Measurements from ENCODE around the gene CEP152.
A peak's percentile ranks its signal among the peaks of the same experiment; 100 is the strongest.

CEP152 gene

DNA sequence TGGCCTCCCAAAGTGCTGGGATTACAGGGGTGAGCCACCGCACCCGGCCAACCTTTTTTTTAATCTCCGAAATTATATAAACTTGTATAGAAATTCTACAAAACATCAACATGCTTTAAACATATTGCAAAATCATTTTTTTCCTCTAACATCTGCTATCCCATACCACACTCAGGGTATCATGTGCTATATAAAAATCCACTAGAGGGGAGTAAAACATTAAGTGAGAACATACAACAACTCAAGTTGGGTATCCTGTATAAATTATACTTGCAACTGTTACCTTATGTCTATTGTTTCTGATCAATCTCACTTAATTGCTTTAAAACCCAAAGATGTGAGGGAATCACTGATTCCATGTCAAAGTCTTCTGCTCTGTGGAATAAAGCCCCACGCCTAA lies 93.4 kb downstream of the CEP152 start:
- no peak for TF ChIP-seq YY1 (IDR thresholded peaks at IDR 0.05; ENCODE audit: low read depth)

DNA sequence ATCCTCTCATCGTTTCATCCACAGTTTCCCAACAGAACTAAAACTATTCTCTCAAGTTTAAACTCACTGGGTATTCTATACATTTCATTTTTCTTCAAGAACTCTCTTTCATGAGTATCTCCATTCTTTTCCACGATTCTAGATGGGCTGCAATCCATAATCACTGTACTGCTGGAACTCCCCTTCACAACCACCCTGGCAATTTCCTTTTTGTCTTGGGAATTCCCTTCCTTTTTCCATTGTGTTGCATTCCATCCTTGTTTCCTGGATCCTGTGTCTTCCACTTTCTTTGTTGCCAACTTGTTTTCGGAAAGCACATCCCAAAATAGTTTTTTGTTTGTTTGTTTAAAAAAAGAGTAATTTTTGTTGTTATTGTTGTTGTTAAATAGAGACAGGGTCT lies 98.3 kb downstream of the CEP152 start:
- TF ChIP-seq ZBTB7A (IDR thresholded peaks at IDR 0.05; ENCODE audit: low read depth), result no peak
- no peak for TF ChIP-seq TAF1 (IDR thresholded peaks at IDR 0.05; ENCODE audit: low read depth)
- no peak for TF ChIP-seq EP300 (IDR thresholded peaks at IDR 0.05; ENCODE audit: borderline replicate concordance)
- TF ChIP-seq, protein P1, sequence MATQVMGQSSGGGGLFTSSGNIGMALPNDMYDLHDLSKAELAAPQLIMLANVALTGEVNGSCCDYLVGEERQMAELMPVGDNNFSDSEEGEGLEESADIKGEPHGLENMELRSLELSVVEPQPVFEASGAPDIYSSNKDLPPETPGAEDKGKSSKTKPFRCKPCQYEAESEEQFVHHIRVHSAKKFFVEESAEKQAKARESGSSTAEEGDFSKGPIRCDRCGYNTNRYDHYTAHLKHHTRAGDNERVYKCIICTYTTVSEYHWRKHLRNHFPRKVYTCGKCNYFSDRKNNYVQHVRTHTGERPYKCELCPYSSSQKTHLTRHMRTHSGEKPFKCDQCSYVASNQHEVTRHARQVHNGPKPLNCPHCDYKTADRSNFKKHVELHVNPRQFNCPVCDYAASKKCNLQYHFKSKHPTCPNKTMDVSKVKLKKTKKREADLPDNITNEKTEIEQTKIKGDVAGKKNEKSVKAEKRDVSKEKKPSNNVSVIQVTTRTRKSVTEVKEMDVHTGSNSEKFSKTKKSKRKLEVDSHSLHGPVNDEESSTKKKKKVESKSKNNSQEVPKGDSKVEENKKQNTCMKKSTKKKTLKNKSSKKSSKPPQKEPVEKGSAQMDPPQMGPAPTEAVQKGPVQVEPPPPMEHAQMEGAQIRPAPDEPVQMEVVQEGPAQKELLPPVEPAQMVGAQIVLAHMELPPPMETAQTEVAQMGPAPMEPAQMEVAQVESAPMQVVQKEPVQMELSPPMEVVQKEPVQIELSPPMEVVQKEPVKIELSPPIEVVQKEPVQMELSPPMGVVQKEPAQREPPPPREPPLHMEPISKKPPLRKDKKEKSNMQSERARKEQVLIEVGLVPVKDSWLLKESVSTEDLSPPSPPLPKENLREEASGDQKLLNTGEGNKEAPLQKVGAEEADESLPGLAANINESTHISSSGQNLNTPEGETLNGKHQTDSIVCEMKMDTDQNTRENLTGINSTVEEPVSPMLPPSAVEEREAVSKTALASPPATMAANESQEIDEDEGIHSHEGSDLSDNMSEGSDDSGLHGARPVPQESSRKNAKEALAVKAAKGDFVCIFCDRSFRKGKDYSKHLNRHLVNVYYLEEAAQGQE (IDR thresholded peaks at IDR 0.05; ENCODE audit: low read depth), result no peak
- no peak for TF ChIP-seq EGR1 (IDR thresholded peaks at IDR 0.05)
- no peak for TF ChIP-seq YY1 (IDR thresholded peaks at IDR 0.05; ENCODE audit: low read depth)
- no peak for TF ChIP-seq TEAD4 (IDR thresholded peaks at IDR 0.05)

DNA sequence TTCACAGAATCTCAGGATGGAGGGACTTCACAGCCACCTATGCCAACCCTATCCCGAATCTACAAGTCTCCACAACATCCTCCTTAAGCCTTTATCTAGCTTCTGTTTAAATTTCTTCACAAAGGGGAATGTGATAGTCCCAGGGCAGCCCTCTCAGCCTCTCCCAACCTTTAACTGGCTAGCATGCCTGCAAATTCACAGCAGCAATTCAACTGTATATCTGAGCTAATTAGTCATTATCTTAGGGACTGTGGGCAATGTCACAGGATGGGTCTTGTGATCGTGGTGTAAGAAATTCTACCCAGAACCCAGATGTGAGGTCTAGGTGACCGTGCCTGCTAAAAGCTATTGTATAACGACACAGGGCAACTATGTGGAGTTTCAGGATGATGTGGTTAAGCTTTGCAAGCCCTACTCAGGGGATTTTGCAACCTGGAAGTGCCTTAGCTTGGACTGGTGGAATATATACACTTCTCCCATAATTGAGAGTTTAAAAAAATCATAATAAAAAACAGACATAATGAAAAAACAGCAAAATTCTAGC lies 99.8 kb downstream of the CEP152 start:
- TF ChIP-seq, protein P2, sequence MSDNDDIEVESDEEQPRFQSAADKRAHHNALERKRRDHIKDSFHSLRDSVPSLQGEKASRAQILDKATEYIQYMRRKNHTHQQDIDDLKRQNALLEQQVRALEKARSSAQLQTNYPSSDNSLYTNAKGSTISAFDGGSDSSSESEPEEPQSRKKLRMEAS (IDR thresholded peaks at IDR 0.05), result no peak
- TF ChIP-seq FOXM1 (IDR thresholded peaks at IDR 0.05; ENCODE audit: borderline replicate concordance, low read depth) (no peak), YY1 (IDR thresholded peaks at IDR 0.05; ENCODE audit: low read depth) (no peak), NFIC (IDR thresholded peaks at IDR 0.05) (no peak), TCF12 (IDR thresholded peaks at IDR 0.05; ENCODE audit: low read depth) (no peak)

DNA sequence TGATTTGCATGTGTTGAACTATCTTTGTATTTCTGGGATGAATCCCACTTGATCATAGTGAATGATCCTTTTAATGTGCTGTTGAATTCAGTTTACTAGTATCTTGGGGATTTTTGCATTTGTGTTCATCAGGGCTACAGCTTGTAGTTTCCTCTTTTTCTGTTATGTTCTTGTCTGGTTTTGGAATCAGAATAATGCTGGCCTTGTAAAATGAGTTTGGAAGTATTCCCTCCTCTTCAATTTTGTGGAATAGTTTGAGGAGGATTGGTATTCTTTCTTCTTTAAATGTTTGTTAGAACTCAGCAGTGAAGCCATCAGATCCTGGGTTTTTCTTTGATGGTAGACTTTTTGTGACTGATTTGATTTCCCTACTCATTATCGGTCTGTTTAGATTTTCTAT lies 102.2 kb downstream of the CEP152 start:
- TF ChIP-seq, protein P1 (IDR thresholded peaks at IDR 0.05; ENCODE audit: low read depth), result no peak
- TF ChIP-seq CREB1 (IDR thresholded peaks at IDR 0.05; ENCODE audit: low read depth), result no peak
- TF ChIP-seq ZBTB7A (IDR thresholded peaks at IDR 0.05; ENCODE audit: low read depth), result no peak

DNA sequence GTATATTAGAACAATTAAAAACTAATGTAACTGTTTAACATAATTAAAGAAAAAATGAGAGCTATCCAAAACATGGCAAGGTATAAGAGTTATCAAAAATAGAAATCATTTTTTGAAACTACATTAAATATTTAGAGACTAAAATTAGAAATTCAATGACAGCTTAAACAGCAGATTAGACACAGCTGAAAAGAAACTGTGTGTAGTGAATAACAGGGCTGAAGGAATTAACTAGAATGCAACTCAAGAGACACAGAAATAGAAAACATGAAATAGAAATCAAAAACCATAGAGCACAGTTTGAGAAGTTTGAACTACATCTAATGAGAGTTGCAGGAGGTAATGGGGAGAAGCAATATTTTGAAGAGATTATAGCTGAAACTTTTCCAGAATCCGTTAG lies 105.5 kb downstream of the CEP152 start:
- no peak for TF ChIP-seq TEAD4 (IDR thresholded peaks at IDR 0.05)
- TF ChIP-seq, protein P1 (IDR thresholded peaks at IDR 0.05; ENCODE audit: low read depth), result no peak

DNA sequence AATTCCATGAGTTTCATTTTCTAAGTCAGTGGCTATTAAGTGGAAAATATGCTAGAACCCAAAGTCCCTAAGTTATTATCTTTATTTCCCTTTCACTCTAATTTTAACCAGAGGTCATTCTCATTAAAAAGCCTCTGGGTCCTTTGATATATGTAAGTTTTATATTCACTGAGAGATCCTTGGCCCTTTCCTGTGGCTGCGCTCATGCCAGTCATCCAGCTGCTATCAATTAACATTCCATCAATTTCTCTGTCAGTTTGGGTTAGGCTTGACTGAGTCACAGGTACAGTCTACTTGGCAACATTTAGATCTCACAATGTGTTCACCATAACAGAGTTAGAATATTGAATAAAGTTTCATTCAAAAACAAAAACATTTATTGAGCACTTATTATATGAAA lies 107.3 kb downstream of the CEP152 start:
- TF ChIP-seq TEAD4 (IDR thresholded peaks at IDR 0.05) (peak; percentile 74), NFIC (IDR thresholded peaks at IDR 0.05) (peak; percentile 64), TCF12 (IDR thresholded peaks at IDR 0.05; ENCODE audit: low read depth) (peak; percentile 58; the same call in 1 of the 2 replicates), ZBTB7A (IDR thresholded peaks at IDR 0.05; ENCODE audit: low read depth) (no peak), EGR1 (IDR thresholded peaks at IDR 0.05) (no peak), FOXM1 (IDR thresholded peaks at IDR 0.05; ENCODE audit: borderline replicate concordance, low read depth) (no peak), EP300 (IDR thresholded peaks at IDR 0.05; ENCODE audit: borderline replicate concordance) (peak; percentile 47; the same call in 1 of the 2 replicates)

DNA sequence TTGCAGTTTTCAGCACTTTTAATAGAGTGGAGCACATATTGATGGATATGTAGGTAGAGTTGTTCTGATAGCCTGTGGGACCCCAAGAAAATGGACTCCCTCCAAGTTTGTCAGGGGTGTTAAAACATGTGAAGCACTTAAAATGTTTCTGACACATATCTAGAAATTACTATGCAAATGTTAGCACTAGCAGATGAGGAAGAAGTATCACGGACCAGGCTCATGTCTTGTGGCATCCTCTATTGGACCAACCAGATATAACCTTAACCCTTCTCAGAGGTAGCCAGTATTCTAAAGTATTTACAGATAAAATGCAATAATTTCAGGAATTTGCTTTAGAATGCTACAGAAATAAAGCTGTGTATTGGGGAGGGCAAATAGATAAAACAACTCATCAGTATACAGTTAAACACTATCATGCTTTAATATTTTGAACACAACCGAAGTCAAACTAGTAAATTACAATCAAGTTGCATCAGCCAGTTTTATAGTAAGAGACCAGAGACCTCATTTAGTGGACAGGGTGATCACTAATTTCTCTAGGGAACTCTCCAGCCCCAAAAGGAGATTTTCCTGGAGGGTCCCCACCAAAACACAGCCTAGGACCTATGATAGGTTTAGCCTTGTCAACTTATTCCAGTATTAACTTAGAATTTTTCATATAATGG lies 108.2 kb downstream of the CEP152 start:
- TF ChIP-seq FOXM1 (IDR thresholded peaks at IDR 0.05; ENCODE audit: borderline replicate concordance, low read depth) (no peak), ZBTB7A (IDR thresholded peaks at IDR 0.05; ENCODE audit: low read depth) (no peak), RAD21 (IDR thresholded peaks at IDR 0.05; ENCODE audit: low read depth) (no peak), EP300 (IDR thresholded peaks at IDR 0.05; ENCODE audit: borderline replicate concordance) (no peak), EGR1 (IDR thresholded peaks at IDR 0.05) (no peak)
- TF ChIP-seq, protein P1 (IDR thresholded peaks at IDR 0.05; ENCODE audit: low read depth), result no peak
